ENCODE results near the gene POLR1E.

DNA sequence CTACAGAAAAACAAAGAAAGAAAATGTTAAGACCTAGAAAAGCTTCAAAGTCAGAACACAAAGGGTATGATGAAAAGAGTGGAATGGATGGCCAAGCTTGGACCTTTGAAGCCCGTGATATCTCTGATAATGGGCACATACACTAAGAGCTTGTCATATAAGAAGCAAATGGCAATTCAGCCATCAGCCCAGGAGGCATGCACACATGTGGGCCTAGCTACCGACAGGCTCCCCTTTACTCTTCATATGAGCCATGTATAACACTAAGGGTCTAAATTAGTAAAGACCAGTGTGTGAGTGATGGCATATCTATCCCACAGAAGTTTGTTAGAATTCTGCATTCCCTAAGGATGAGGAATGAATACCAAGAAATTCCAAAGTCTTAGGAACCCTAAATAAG, 43.2 kb upstream of the POLR1E start:
- TF ChIP-seq POLR2AphosphoS5 (IDR thresholded peaks at IDR 0.05; ENCODE audit: low read depth, low read length), result no peak
- no peak for TF ChIP-seq TAF1 (IDR thresholded peaks at IDR 0.05; ENCODE audit: borderline replicate concordance, low read depth, low read length)

Measured in GM12892 (cell line).